ENCODE data around the gene FSTL4. TPM values are rescaled to one million over a fixed set of nuclear protein-coding genes. Genes with fewer than 3 reads are reported as not detected.

The FSTL4 gene
- total and polyA plus RNA-seq, 2 of the 13 experiments (the other 11 are each of a cell fraction or from before 2014, with no cell fraction given) = 2.1 to 3.0 TPM

- Histone ChIP-seq H3K79me2 (ENCODE audit: insufficient read depth, low read length) (no peaks in the 10 kb centered on the region), H3K4me2 (ENCODE audit: low read depth, low read length) (no peak overlapping the region), H3K9ac (ENCODE audit: insufficient read depth, low read depth, low read length) (no peak overlapping the region), H3K4me1 (ENCODE audit: insufficient read depth, low read length) (no peaks in the 10 kb centered on the region), H3K4me3 (replicated peaks in 1 of 3; ENCODE audit: insufficient read depth in 1 of 3, low read depth in 2 of 3, low read length in 3 of 3) (no peak overlapping the region), H3K9me3 (ENCODE audit: low read length) (no peaks in the 10 kb centered on the region), H3K27ac (ENCODE audit: extremely low read length, insufficient read depth, low read length) (no peak overlapping the region), H3K36me3 (replicated peaks in 1 of 2; ENCODE audit: control insufficient read depth in 1 of 2, insufficient read depth in 2 of 2, low read length in 2 of 2) (no peaks in the 10 kb centered on the region), H3K27me3 (ENCODE audit: control insufficient read depth in 1 of 2, insufficient read depth in 2 of 2, low read length in 2 of 2) (no peaks in the 10 kb centered on the region), H2AFZ (ENCODE audit: low read length) (no peak overlapping the region), H4K20me1 (ENCODE audit: insufficient read depth, low read length) (no peaks in the 10 kb centered on the region)
- ChIA-PET CTCF (ENCODE audit: low intra/inter-chr PET ratio, low total read pairs) (no interaction called here), POLR2A (no interaction called here)
- intact Hi-C loops (cut with micrococcal nuclease; ENCODE audit: unreplicated experiment) = no loop called here
- 84% methylated on average over 7 of the region's 7 CpGs for WGBS (ENCODE audit: low lambda C conversion rate)
- FAIRE-seq (no peak), DNase-seq (ENCODE audit: low spot score) (no peak), ATAC-seq (no peak)
- BruUV-seq (replicated peaks) = no TSS peak
- in situ Hi-C loops (cut with HindIII; ENCODE audit: extremely low pct_ligation_motif_present, low pct_unique_long_range_greater_than_20kb) = no loop called here
- no peak for TF ChIP-seq NFYC (CRISPR knock-in tag; IDR thresholded peaks at IDR 0.05)
- TF ChIP-seq JUNB (CRISPR knock-in tag; IDR thresholded peaks at IDR 0.05; ENCODE audit: borderline replicate concordance) = no peak
- TF ChIP-seq NCOR1 (IDR thresholded peaks at IDR 0.05; ENCODE audit: borderline replicate concordance, low read length) = no peak
- no peak for TF ChIP-seq CREM (IDR thresholded peaks at IDR 0.05)
- TF ChIP-seq CREM (CRISPR knock-in tag; IDR thresholded peaks at IDR 0.05) = no peak
- TF ChIP-seq NFRKB (IDR thresholded peaks at IDR 0.05) = no peak
- TF ChIP-seq ZNF703 (CRISPR knock-in tag; IDR thresholded peaks at IDR 0.05; ENCODE audit: borderline replicate concordance) = no peak
- TF ChIP-seq CREB1 (IDR thresholded peaks at IDR 0.05) = no peak
- TF ChIP-seq CREB1 (CRISPR knock-in tag; IDR thresholded peaks at IDR 0.05) = no peak
- no peak for TF ChIP-seq ZNF720 (CRISPR knock-in tag; IDR thresholded peaks at IDR 0.05)
- no peak for TF ChIP-seq ZNF263 (CRISPR knock-in tag; IDR thresholded peaks at IDR 0.05)
- TF ChIP-seq, protein P1, sequence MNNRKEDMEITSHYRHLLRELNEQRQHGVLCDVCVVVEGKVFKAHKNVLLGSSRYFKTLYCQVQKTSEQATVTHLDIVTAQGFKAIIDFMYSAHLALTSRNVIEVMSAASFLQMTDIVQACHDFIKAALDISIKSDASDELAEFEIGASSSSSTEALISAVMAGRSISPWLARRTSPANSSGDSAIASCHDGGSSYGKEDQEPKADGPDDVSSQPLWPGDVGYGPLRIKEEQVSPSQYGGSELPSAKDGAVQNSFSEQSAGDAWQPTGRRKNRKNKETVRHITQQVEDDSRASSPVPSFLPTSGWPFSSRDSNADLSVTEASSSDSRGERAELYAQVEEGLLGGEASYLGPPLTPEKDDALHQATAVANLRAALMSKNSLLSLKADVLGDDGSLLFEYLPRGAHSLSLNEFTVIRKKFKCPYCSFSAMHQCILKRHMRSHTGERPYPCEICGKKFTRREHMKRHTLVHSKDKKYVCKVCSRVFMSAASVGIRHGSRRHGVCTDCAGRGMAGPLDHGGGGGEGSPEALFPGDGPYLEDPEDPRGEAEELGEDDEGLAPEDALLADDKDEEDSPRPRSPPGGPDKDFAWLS (CRISPR knock-in tag; IDR thresholded peaks at IDR 0.05; ENCODE audit: borderline replicate concordance) = no peak
- TF ChIP-seq STAG1 (CRISPR knock-in tag; IDR thresholded peaks at IDR 0.05) = no peak
- TF ChIP-seq MXD4 (CRISPR knock-in tag; IDR thresholded peaks at IDR 0.05) = no peak
- TF ChIP-seq PHF8 (CRISPR knock-in tag; IDR thresholded peaks at IDR 0.05) = no peak
- TF ChIP-seq ZNF496 (CRISPR knock-in tag; IDR thresholded peaks at IDR 0.05; ENCODE audit: insufficient replicate concordance) = no peak
- TF ChIP-seq, protein P2, sequence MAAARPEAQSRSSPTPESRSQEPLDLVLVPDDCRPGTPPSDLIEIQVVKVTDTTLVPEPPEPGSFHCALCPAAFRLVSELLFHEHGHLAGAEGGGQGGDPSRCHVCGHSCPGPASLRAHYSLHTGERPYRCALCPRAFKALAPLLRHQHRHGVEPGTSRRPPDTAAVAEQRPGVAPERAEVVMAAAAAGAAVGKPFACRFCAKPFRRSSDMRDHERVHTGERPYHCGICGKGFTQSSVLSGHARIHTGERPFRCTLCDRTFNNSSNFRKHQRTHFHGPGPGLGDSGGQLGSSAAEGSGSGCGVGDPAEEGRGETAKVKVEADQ (CRISPR knock-in tag; IDR thresholded peaks at IDR 0.05; ENCODE audit: borderline replicate concordance) = no peak
Observed at GRCh38 chr5:133232911-133233310, 379.4 kb downstream of the FSTL4 start.

Data from HepG2 (cell line).